HUDEP-2 (cell line): ENCODE results near the gene INTS3.
"Not testable (repeated sequence)": the region's sequence is repeated elsewhere in the genome, so short reads cannot be mapped to it uniquely, and the experiment has no call there.

Experiments
- DNase-seq, 76 experiments: peaks; one replicate each; lab custom pipeline; 2025; ENCODE audit not compliant: unreplicated experiment in 76 of 76; lab: John Stamatoyannopoulos, UW

Gene INTS3

DNA sequence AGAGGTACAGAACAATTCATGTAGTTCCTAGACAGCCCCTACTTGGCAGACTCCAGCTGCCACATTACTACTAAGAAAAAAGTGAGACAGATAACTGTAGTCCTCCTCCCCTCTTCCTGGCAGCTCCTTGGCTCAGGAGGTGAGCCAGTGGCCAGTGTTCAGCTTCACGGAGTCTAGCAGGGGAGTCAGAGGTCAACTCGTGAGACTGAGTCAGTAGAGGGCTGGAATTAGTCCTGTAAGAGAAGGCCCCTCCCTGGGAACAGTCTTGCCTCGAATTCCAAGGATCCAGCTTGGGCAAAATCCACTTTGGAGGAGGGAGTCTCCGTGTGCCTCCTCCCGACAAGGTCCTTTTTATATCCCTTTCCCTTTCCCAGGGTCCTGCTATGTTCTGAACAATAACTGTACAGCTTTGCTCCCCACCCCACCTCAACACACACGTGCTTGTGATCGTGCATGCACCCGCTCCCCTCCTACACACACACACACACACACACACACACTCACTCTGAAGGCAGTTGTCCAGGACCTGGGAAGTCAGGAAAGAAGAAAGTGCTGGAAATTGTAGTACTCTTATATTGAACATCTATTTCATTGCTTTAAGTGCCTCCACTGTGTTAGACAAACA is 24.8 kb downstream of the INTS3 start:
- DNase-seq = no peak

DNA sequence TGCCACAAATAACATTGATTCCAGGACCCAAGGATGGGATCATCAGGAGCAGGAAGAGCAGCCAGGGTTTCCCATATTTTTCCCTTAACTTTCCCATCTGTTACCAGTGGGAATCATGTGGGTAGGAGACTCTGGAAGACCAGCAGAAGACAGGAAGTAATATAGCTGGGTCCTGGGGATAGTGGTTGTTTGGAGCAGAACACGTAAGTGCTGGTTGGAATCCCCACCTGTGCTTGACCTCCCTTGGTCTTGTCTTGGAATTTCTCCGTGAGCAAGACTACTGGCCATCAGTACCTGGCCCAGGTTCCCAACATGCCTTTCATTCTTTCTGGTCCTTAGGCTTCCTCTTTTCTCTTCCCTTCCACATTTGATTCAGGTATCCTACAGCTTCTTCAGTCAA is 26.4 kb downstream of the INTS3 start:
- no peak for DNase-seq

GRCh38 chr1:153760440-153760839 is 32.6 kb downstream of the INTS3 start:
- no peak for DNase-seq

GRCh38 chr1:153763365-153764225 is 35.7 kb downstream of the INTS3 start:
- DNase-seq = no peak

DNA sequence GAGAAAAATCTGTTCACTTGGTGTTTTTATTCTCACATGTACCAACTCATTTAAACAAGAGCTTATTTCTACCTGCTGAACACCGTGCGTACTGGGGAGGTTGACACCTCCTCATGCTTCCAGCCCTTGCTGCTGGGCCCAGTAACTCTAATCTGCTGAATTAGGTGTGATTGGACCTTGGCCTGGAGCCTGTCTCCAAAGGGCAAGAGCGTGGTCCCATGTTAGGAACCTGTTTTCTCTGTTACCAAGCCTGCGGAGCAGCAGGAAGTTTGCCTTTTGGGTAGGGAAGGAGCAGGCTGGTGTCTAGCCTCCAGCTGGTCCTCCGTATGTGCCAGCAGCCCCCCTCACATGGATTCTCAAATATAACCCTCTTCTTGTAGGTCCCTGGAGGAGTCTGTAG is 36.5 kb downstream of the INTS3 start:
- DNase-seq = no peak

GRCh38 chr1:153766663-153767062 is 38.8 kb downstream of the INTS3 start:
- DNase-seq = not testable (repeated sequence)

GRCh38 chr1:153767519-153767918 is 39.7 kb downstream of the INTS3 start:
- DNase-seq = no peak

- no peak for DNase-seq
Measured at GRCh38 chr1:153768316-153769181, 40.7 kb downstream of the INTS3 start.

DNA sequence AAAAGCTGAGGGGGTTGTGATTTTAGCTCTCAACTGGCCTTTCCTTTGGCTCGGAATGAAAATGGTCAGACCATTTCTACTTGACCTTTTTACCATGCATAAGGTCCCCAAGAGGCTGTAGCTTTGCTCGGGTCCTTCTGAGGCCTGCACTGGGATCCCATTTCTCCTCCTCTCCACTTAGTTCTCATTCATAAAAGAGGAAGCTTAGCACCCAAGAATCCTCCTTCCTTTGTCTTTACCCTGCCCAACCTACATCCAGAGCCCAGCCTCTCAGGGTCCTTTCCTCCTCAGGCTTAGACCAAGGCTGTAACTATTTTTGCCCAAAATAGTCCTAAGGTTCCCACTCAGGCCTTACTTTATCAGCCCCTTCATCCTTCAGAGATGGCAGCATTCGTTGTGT is 41.4 kb downstream of the INTS3 start:
- no peak for DNase-seq

DNA sequence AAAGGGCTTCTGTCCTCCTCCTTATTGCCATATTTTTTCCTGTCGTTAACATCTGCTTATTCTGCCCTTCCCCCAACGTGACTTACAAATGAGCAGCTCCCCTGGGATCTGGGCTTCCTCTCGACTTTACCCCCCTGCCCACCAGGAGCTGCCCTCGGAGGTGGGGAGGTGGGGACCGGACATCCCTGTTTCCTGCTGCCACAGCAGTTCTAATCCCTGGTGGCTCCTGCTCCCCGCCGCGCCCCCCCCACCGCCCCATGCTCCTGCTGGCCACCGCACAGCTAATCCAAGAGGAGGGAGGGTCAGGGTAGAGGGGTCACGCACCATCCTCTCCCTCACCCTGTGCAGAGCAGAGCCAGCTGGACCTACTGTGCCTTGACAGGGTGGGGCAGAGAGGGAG is 42.9 kb downstream of the INTS3 start:
- no peak for DNase-seq

GRCh38 chr1:153771261-153771660 is 43.4 kb downstream of the INTS3 start:
- DNase-seq = no peak

GRCh38 chr1:153771841-153772593 is 44.2 kb downstream of the INTS3 start:
- DNase-seq = no peak

DNA sequence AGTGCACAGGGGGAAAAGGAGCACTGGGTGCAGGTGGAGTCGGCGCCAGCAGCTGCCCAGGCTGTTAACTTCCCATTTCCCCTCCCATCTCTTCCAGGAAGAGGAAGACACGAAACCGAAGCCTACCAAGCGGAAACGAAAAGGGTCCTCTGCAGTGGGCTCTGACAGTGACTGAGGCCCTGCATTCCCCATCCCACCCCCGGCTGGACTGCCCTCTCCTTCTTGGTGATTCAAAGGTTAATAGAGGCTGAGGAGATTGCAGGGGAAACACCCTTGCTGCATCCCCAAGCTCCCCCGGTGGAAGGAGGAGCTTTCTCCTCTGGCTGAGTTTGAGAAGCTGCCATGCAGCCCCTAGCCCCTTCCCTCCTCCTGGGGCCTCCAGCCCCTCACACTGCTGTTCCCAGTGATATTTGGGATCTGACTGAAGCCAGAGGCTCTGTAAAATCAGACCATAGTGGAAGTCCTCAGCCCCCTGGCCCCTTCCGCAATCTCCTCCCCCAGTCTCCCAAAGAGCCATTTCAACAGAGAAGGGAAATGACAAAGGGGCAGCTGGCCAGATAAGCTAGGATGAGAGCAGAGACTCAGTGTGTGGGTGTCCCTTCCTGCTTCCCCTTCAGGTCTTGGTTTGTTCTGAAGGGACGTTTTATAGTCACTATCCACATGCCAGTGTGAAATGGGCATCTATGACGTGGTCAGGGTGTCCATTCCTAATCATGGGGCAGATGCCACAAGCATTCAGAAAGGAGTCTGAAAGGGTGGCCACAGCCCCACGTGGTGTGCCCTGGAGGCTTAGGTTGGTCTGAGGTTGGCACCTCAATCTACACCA is 45.5 kb downstream of the INTS3 start:
- DNase-seq = no peak

DNA sequence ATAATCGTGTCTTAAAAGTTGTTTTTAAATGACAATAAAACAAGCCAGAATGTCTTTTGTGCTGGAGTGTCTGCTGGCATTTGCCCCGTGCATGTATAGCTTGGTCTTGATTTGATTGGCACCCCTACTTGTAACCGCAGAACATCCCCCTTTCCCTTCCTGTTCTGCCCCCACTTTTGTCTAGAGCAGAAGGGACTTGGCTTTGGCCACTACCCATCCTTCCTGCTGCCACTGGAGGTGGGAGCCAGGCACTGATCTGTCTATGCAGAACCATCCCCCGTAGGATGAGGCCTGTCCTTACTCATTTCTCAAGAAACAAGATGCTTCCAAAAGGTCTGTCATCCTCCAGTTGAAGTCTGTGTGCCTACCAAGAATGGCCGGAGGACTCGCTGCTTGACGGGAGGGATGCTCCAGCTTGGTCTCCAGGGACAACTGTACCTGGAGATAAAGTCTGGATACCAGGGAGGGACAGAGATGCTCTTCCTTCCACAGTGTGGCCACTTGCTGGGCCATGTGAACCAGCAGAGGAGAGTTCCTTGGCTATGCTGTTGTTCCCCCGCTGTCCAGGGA is 46.3 kb downstream of the INTS3 start:
- DNase-seq = no peak

- DNase-seq = no peak
Measured at GRCh38 chr1:153774780-153775457, 47.1 kb downstream of the INTS3 start, which contains the start of gene SLC27A3. Gene SLC27A3, plus strand, starts transcription at chr1:153775407. Its CDS starts 91 bp downstream, at chr1:153775498.

GRCh38 chr1:153775458-153776327 is 47.8 kb downstream of the INTS3 start:
- peak in 1 of 76 experiments; percentile 3 for DNase-seq

DNA sequence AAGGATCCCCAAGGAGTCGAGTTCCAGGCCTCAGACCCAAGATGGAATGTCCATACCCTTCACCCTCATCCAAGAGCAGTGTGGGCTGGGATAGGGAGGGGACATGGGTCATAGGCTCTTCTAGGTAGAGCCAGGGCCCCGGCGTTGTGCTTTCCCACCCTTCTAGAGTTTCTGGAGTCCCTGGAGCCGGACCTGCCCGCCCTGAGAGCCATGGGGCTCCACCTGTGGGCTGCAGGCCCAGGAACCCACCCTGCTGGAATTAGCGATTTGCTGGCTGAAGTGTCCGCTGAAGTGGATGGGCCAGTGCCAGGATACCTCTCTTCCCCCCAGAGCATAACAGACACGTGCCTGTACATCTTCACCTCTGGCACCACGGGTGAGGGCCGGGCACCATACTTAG is 48.5 kb downstream of the INTS3 start:
- DNase-seq = no peak

- no peak for DNase-seq
Measured at GRCh38 chr1:153776845-153777370, 49.1 kb downstream of the INTS3 start.
